H1 (cell line): ENCODE data around the gene MYO3A. TPM values are rescaled to one million over a fixed set of nuclear protein-coding genes. Genes with fewer than 3 reads are reported as not detected.

ENCODE experiments used
- BCL11A ChIP-seq, 2 experiments: IDR thresholded peaks; one replicate each; pipeline ENCODE4 v1.6.1; 2011; ENCODE audit warnings: low read depth in 2 of 2, low read length in 2 of 2, mild to moderate bottlenecking in 2 of 2
- BRCA1 ChIP-seq: IDR thresholded peaks from 2 replicates; pipeline ENCODE4 v1.6.1; 2012; ENCODE audit warnings: low read depth, low read length, improper control_type of control experiment
- CBX5 ChIP-seq: fragments of 300-800, 300-1000 bp; sonication (generic); IDR thresholded peaks from 2 replicates; pipeline ENCODE4 v1.7.1; 2016; ENCODE audit warnings: antibody characterized with exemption, low read length, low read depth
- CBX8 ChIP-seq: fragments of 300-800, 300-1000 bp; sonication (generic); IDR thresholded peaks from 2 replicates; pipeline ENCODE4 v1.7.1; 2016; ENCODE audit warnings: low read depth, low read length, borderline replicate concordance
- CEBPB ChIP-seq: IDR thresholded peaks from 2 replicates; pipeline ENCODE4 v1.6.1; 2012; ENCODE audit warnings: low read depth, low read length
- EP300 ChIP-seq, 2 experiments: IDR thresholded peaks; 1 replicate in 1 of 2; 2 replicates in 1 of 2; pipeline ENCODE4 v1.6.1; 2011 to 2012; ENCODE audit warnings: low read depth in 2 of 2, low read length in 2 of 2, mild to moderate bottlenecking in 2 of 2, borderline replicate concordance in 1 of 2, inconsistent platforms in 1 of 2, moderate library complexity in 1 of 2
- FOSL1 ChIP-seq: IDR thresholded peaks from 2 replicates; pipeline ENCODE4 v1.6.1; 2011; ENCODE audit warnings: mild to moderate bottlenecking, low read depth, low read length, moderate library complexity; ENCODE audit not compliant: insufficient read depth
- JUND ChIP-seq: IDR thresholded peaks from 2 replicates; pipeline ENCODE4 v1.6.1; 2011; ENCODE audit warnings: mild to moderate bottlenecking, improper control_type of control experiment, low read length
- SAP30 ChIP-seq: fragments of 300-600 bp; sonication (generic); IDR thresholded peaks from 2 replicates; pipeline ENCODE4 v1.7.1; 2012; ENCODE audit warnings: low read length, moderate library complexity, mild to moderate bottlenecking, inconsistent platforms; ENCODE audit not compliant: insufficient read depth, insufficient replicate concordance
- SIRT6 ChIP-seq: IDR thresholded peaks from one replicate; pipeline ENCODE4 v1.7.1; 2012; ENCODE audit warnings: low read length, inconsistent platforms
- SP4 ChIP-seq: IDR thresholded peaks from 2 replicates; pipeline ENCODE4 v1.6.1; 2012; ENCODE audit warnings: low read length, inconsistent platforms
- SRF ChIP-seq: IDR thresholded peaks from 2 replicates; pipeline ENCODE4 v1.6.1; 2011; ENCODE audit warnings: mild to moderate bottlenecking, low read depth, low read length, moderate library complexity
- polyA plus RNA-seq, 7 experiments: library from polyadenylated mRNA; depleted of rRNA in 3 of 7; stranded (reverse) in 5 of 7; unstranded in 2 of 7; fragments of >200 nt in 5 of 7; fragments of 200-250 nt in 2 of 7; gene quantifications; 1 replicate in 5 of 7; 2 replicates in 1 of 7; 4 replicates in 1 of 7; pipeline versions ENCODE4 v1.2.1 to v1.2.3, GENCODE V29; 2011 to 2013; ENCODE audit warnings: missing spikeins in 2 of 7, mixed read lengths in 2 of 7
- total RNA-seq: library from RNA; stranded (reverse); fragmentation: NEBNext Ultra II Directional; extraction: Animal tissue kit (Norgen Biotek cat#: 25700); gene quantifications from 2 replicates; pipeline ENCODE4 v1.2.1, GENCODE V29; 2021
- TF ChIP-seq, protein P1 (sequence below): fragments of 300-600 bp; sonication (generic); IDR thresholded peaks from 2 replicates; pipeline ENCODE4 v1.7.1; 2012; ENCODE audit warnings: low read length, moderate library complexity, mild to moderate bottlenecking, inconsistent platforms; ENCODE audit not compliant: insufficient replicate concordance

Gene MYO3A
- total and polyA plus RNA-seq, 2 of the 8 experiments (the other 6 are each of a cell fraction or from before 2014, with no cell fraction given), result 3.9 to 5.3 TPM

DNA sequence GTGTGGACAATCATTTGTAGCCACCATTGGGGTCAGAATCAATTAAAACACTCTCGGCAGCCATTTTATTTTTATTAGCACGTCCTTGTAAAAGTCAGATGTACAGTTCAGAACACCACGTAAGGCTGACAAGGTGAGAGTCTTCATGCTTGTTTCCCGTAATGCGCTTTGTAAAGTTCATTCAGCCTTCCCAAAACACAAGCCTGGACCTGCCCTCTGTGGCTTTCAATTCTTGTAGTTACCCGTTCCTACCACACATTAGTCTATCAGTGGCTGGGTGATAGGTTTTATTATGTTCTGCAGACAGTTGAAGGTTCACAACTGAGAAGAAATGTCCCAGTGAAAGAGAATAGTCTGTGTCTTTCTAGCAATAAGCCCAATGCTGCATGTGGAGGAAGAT lies 317.9 kb downstream of the MYO3A start (continued):
- TF ChIP-seq, protein P1, sequence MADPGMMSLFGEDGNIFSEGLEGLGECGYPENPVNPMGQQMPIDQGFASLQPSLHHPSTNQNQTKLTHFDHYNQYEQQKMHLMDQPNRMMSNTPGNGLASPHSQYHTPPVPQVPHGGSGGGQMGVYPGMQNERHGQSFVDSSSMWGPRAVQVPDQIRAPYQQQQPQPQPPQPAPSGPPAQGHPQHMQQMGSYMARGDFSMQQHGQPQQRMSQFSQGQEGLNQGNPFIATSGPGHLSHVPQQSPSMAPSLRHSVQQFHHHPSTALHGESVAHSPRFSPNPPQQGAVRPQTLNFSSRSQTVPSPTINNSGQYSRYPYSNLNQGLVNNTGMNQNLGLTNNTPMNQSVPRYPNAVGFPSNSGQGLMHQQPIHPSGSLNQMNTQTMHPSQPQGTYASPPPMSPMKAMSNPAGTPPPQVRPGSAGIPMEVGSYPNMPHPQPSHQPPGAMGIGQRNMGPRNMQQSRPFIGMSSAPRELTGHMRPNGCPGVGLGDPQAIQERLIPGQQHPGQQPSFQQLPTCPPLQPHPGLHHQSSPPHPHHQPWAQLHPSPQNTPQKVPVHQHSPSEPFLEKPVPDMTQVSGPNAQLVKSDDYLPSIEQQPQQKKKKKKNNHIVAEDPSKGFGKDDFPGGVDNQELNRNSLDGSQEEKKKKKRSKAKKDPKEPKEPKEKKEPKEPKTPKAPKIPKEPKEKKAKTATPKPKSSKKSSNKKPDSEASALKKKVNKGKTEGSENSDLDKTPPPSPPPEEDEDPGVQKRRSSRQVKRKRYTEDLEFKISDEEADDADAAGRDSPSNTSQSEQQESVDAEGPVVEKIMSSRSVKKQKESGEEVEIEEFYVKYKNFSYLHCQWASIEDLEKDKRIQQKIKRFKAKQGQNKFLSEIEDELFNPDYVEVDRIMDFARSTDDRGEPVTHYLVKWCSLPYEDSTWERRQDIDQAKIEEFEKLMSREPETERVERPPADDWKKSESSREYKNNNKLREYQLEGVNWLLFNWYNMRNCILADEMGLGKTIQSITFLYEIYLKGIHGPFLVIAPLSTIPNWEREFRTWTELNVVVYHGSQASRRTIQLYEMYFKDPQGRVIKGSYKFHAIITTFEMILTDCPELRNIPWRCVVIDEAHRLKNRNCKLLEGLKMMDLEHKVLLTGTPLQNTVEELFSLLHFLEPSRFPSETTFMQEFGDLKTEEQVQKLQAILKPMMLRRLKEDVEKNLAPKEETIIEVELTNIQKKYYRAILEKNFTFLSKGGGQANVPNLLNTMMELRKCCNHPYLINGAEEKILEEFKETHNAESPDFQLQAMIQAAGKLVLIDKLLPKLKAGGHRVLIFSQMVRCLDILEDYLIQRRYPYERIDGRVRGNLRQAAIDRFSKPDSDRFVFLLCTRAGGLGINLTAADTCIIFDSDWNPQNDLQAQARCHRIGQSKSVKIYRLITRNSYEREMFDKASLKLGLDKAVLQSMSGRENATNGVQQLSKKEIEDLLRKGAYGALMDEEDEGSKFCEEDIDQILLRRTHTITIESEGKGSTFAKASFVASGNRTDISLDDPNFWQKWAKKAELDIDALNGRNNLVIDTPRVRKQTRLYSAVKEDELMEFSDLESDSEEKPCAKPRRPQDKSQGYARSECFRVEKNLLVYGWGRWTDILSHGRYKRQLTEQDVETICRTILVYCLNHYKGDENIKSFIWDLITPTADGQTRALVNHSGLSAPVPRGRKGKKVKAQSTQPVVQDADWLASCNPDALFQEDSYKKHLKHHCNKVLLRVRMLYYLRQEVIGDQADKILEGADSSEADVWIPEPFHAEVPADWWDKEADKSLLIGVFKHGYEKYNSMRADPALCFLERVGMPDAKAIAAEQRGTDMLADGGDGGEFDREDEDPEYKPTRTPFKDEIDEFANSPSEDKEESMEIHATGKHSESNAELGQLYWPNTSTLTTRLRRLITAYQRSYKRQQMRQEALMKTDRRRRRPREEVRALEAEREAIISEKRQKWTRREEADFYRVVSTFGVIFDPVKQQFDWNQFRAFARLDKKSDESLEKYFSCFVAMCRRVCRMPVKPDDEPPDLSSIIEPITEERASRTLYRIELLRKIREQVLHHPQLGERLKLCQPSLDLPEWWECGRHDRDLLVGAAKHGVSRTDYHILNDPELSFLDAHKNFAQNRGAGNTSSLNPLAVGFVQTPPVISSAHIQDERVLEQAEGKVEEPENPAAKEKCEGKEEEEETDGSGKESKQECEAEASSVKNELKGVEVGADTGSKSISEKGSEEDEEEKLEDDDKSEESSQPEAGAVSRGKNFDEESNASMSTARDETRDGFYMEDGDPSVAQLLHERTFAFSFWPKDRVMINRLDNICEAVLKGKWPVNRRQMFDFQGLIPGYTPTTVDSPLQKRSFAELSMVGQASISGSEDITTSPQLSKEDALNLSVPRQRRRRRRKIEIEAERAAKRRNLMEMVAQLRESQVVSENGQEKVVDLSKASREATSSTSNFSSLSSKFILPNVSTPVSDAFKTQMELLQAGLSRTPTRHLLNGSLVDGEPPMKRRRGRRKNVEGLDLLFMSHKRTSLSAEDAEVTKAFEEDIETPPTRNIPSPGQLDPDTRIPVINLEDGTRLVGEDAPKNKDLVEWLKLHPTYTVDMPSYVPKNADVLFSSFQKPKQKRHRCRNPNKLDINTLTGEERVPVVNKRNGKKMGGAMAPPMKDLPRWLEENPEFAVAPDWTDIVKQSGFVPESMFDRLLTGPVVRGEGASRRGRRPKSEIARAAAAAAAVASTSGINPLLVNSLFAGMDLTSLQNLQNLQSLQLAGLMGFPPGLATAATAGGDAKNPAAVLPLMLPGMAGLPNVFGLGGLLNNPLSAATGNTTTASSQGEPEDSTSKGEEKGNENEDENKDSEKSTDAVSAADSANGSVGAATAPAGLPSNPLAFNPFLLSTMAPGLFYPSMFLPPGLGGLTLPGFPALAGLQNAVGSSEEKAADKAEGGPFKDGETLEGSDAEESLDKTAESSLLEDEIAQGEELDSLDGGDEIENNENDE, result no peak
- no peak for TF ChIP-seq CBX8
- TF ChIP-seq SAP30, result no peak
- no peak for TF ChIP-seq BRCA1
- no peak for TF ChIP-seq BCL11A (IDR thresholded peaks at IDR 0.05; ENCODE audit: low read depth in 2 of 2, low read length in 2 of 2)
- TF ChIP-seq CEBPB, result no peak
- TF ChIP-seq SRF, result no peak
- no peak for TF ChIP-seq SIRT6
- TF ChIP-seq CBX5, result no peak
- no peak for TF ChIP-seq FOSL1
- TF ChIP-seq JUND, result no peak
- TF ChIP-seq SP4, result no peak
- no peak for TF ChIP-seq EP300 (IDR thresholded peaks at IDR 0.05; ENCODE audit: borderline replicate concordance in 1 of 2, low read depth in 2 of 2, low read length in 2 of 2)
